ENCODE results near the gene MCTP1.

DNA sequence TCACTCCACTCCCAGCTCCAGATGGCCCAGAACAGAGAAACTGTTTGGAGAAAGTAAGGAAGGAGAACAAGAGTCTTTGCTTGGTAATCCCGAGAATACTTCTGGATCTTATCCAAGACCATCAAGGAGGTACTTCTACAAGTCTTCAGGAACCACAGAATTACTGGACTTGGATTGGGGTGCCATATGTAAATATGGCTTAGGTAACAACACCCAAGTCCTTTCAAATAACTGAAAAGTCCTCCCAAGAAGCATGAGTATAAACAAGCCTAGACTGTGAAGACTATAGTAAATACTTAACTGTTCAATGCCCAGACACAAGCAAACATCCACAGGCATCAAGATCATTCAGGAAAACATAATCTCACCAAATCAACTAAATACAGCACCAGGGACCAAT, 170.0 kb downstream of the MCTP1 start:
- TF ChIP-seq ZFX (IDR thresholded peaks at IDR 0.05) (no peak), POLR2A (IDR thresholded peaks at IDR 0.05; ENCODE audit: borderline replicate concordance, extremely low read depth, insufficient read depth, insufficient read length) (no peak), CTCF (IDR thresholded peaks at IDR 0.05 in 2 of 3, conservative IDR thresholded peaks at IDR 0.05 in 1 of 3; ENCODE audit: borderline replicate concordance in 1 of 3, insufficient read depth in 1 of 3, low read depth in 2 of 3, low read length in 2 of 3) (no peak), RAD21 (IDR thresholded peaks at IDR 0.05; ENCODE audit: low read depth) (no peak)
- TF ChIP-seq, protein P1, sequence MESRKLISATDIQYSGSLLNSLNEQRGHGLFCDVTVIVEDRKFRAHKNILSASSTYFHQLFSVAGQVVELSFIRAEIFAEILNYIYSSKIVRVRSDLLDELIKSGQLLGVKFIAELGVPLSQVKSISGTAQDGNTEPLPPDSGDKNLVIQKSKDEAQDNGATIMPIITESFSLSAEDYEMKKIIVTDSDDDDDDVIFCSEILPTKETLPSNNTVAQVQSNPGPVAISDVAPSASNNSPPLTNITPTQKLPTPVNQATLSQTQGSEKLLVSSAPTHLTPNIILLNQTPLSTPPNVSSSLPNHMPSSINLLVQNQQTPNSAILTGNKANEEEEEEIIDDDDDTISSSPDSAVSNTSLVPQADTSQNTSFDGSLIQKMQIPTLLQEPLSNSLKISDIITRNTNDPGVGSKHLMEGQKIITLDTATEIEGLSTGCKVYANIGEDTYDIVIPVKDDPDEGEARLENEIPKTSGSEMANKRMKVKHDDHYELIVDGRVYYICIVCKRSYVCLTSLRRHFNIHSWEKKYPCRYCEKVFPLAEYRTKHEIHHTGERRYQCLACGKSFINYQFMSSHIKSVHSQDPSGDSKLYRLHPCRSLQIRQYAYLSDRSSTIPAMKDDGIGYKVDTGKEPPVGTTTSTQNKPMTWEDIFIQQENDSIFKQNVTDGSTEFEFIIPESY (IDR thresholded peaks at IDR 0.05; ENCODE audit: extremely low read depth, insufficient replicate concordance, low read length) = no peak

All from HCT116 (cell line).